Measurements from ENCODE around the gene VAX1.

DNA sequence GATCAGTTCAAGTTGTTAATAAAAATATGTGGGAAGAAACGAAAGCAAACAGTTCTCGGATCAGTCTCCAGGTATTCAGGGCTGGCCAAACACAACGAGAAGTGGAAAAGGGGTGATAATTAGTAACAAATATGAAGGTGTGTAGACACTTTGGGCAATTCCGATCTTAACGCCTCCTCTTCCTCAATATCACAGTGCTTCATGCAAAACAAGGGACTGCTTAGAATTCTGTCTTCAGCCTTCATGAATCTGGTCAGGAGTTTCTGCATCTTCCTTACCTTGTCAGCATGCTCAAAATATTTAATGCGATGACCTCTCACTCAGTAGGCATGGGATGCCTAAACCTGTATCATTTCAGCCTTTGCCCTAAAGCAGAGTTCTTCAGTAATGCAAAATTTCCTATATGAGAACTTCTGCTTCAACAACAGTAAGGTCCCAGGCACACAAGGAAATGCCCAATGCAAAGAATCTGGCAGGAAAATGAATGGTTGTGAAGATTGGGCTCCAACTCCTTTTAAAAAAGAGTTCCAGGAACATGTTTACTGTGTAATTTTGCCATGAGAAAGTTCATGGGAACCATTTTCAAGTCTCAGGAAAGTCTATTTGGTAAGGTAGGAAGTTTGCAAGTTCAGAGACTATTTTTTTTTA, 23.4 kb upstream of the VAX1 start:
- TF ChIP-seq, protein P1, sequence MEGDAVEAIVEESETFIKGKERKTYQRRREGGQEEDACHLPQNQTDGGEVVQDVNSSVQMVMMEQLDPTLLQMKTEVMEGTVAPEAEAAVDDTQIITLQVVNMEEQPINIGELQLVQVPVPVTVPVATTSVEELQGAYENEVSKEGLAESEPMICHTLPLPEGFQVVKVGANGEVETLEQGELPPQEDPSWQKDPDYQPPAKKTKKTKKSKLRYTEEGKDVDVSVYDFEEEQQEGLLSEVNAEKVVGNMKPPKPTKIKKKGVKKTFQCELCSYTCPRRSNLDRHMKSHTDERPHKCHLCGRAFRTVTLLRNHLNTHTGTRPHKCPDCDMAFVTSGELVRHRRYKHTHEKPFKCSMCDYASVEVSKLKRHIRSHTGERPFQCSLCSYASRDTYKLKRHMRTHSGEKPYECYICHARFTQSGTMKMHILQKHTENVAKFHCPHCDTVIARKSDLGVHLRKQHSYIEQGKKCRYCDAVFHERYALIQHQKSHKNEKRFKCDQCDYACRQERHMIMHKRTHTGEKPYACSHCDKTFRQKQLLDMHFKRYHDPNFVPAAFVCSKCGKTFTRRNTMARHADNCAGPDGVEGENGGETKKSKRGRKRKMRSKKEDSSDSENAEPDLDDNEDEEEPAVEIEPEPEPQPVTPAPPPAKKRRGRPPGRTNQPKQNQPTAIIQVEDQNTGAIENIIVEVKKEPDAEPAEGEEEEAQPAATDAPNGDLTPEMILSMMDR (IDR thresholded peaks at IDR 0.05; ENCODE audit: extremely low read depth in 1 of 2, insufficient read depth in 1 of 2, low read depth in 1 of 2, low read length in 2 of 2): no peak
- no peak for TF ChIP-seq POLR2A (IDR thresholded peaks at IDR 0.05; ENCODE audit: low read depth, low read length)
